H1 (cell line): ENCODE data around the gene VRK2. TPM values are rescaled to one million over a fixed set of nuclear protein-coding genes. Genes with fewer than 3 reads are reported as not detected.

Experiments used
- JUND ChIP-seq: IDR thresholded peaks from 2 replicates; pipeline ENCODE4 v1.6.1; 2011; ENCODE audit warnings: mild to moderate bottlenecking, improper control_type of control experiment, low read length
- polyA plus RNA-seq, 7 experiments: library from polyadenylated mRNA; depleted of rRNA in 3 of 7; stranded (reverse) in 5 of 7; unstranded in 2 of 7; fragments of >200 nt in 5 of 7; fragments of 200-250 nt in 2 of 7; gene quantifications; 1 replicate in 5 of 7; 2 replicates in 1 of 7; 4 replicates in 1 of 7; pipeline versions ENCODE4 v1.2.1 to v1.2.3, GENCODE V29; 2011 to 2013; ENCODE audit warnings: missing spikeins in 2 of 7, mixed read lengths in 2 of 7
- total RNA-seq: library from RNA; stranded (reverse); fragmentation: NEBNext Ultra II Directional; extraction: Animal tissue kit (Norgen Biotek cat#: 25700); gene quantifications from 2 replicates; pipeline ENCODE4 v1.2.1, GENCODE V29; 2021

VRK2 gene
- total and polyA plus RNA-seq, 2 of the 8 experiments (the other 6 are each of a cell fraction or from before 2014, with no cell fraction given), result 7.6 to 27.8 TPM

DNA sequence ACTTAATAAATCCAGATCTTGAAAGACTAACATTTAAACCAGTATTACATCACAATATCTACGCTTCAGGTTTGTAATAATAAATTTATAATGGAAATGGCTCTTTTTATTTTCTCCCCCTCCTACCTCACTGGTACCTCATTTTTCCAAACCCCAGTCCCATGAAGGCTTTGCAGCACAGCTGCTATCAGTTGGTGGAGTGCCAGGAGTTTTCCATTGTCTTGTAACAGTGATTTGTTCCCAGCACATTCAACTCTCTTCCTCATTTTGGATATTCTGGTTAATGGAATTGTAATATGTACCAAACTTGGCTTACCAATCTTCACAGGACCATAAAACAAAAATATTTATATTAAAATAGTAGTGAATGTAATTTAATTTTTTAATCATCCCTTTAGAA lies 91.2 kb downstream of the VRK2 start (continued):
- TF ChIP-seq JUND, result no peak
